ENCODE data around the gene HOXC9.

HOXC9 gene

DNA sequence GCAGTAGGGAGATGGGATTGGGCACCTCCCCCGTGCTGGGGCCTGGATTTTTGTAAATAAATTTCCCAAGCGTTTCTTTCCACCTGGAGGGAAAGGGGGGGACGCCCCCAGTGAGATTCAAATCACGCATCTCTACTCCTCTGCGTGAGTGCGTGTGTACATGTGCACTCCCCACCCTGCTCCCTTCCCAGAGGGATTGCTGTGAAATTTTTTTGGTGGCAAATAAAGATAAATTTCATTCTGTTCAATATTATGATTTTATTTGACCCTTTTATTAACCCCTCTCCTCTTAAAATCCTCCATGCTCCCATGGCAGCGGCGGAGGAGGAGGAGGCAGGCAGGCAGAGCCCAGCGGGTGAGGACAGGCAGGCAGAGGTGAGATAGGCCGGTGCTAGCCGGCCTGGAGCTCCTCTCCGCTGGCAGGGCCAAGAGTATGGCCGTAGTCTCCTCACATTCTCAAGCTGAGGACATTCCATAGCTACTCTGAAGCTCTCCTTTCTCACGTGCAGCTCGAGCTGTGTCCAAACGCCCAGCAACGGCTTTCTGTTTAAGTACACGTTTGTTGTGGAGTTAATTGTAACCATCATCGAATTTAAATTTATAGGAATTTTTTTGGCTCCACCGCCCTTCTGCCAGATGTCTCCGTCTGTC is 23.7 kb upstream of the HOXC9 start:
- DNase-seq (ENCODE audit: low read depth) = no peak

GRCh38 chr12:53976823-53977595 is 23.0 kb upstream of the HOXC9 start:
- DNase-seq (ENCODE audit: low read depth) = no peak

GRCh38 chr12:53977596-53978445 is 22.1 kb upstream of the HOXC9 start:
- no peak for DNase-seq (ENCODE audit: low read depth)

DNA sequence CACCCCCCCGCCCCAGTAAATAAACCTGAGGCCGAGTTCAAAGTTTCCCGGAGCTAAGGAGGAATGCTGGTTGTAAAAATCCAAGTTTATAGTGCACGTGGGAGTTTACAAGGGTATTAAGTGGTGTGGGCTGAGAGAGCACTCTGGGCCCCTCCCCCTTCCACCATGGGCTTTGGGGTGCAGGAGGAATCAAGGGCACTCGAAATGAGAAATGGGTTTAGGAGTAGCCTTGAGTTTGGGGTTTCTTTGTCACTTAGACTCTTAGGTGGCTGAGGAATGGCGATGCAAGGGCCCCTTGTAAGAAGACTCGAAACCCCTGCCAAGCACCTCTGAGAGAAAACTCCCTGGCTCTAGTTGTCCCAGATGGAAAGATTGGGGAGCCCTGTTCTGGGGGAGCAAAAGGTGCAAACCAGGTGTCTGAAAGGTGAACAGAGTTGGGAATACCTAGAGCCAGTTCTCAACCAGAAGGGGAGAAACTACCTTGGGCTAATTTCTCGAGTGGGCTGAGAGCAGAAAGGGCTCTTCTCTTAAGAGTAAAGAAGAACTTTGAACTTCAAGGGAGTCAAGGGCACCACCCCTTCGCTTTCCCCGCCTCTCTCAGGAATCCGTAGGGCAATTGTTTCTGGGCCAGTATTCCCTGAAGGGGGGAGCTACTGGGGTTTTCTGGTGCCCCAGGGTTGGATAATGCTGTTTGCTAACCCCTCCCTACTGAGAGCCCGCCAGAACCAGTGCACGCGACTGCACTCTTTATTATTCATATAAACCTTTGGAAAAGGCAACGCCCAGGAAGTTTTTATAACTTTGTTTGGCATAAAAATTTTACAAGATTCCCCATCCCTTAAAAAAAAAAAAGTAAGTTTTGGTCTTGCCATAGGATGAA is 21.2 kb upstream of the HOXC9 start:
- no peak for DNase-seq (ENCODE audit: low read depth)

- DNase-seq (ENCODE audit: low read depth) = no peak
These were observed 19.7 kb upstream of the HOXC9 start for GRCh38 chr12:53980104-53980801.

DNA sequence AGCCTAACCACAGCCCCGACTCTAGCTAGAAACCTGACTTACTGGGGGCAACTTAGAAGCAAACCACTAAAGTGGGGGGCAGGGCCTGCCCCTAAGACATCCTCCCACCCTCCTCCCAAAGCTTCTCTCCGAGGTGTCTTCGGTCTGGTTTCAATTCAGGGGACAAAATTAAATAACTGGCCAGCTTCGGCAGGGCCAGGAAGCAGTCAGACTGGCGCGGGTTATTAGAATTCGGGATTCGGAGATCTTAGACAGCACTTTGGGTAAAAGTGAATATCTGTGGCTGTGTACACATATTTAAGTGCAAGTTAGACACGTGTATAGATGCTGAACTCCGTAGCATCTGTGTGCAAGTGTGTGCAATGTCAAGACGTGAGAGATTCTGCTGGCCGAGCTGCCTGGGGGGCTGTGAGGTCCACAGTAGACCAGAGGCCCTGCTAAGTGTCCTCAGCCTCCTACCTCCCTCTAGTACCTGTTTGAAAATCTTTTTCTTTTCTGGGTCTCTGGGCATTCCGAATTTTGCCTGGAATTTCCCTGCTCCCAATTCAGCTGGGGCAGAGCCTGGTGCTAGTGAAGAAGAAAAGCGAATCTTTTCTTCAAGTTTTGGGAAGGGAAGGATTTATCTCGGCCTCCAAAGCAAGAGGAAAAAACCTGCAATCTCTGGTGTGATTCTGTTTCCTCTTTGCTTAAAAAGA is 19.0 kb upstream of the HOXC9 start:
- no peak for DNase-seq (ENCODE audit: low read depth)

GRCh38 chr12:53981634-53982565 is 18.1 kb upstream of the HOXC9 start:
- DNase-seq (ENCODE audit: low read depth) = no peak

GRCh38 chr12:53982648-53983567 is 17.1 kb upstream of the HOXC9 start:
- DNase-seq (ENCODE audit: low read depth) = no peak

DNA sequence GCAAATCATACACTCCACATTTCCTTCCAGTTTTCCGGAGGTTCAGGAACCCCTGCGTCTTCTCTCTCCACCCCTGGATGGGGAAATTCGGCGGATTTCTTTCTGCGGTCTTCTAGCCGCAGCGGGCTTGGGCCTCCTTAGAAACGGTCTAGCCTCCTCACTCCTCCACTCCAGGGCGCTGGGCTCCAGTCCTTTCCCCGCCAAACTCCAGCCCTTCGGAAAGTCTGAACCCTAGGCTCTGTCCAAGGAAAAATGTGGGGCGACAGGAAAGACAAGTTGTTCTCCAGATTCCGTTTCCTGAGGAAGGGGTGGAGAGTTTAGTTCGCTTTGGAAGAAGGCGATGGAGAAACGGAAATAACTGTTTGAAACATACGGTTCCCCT is 16.4 kb upstream of the HOXC9 start:
- no peak for DNase-seq (ENCODE audit: low read depth)

GRCh38 chr12:53983950-53984572 is 15.9 kb upstream of the HOXC9 start:
- no peak for DNase-seq (ENCODE audit: low read depth)

GRCh38 chr12:53984901-53985691 is 14.9 kb upstream of the HOXC9 start, which contains the start of gene HOXC10:
HOXC10 (plus strand) TSS chr12:53985146; CDS start chr12:53985260, 114 bp downstream.
- peak; percentile 51 for DNase-seq (ENCODE audit: low read depth)

DNA sequence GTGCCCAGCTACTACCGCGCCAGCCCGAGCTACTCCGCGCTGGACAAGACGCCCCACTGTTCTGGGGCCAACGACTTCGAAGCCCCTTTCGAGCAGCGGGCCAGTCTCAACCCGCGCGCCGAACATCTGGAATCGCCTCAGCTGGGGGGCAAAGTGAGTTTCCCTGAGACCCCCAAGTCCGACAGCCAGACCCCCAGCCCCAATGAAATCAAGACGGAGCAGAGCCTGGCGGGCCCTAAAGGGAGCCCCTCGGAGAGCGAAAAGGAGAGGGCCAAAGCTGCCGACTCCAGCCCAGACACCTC is 14.3 kb upstream of the HOXC9 start:
- no peak for DNase-seq (ENCODE audit: low read depth)

DNA sequence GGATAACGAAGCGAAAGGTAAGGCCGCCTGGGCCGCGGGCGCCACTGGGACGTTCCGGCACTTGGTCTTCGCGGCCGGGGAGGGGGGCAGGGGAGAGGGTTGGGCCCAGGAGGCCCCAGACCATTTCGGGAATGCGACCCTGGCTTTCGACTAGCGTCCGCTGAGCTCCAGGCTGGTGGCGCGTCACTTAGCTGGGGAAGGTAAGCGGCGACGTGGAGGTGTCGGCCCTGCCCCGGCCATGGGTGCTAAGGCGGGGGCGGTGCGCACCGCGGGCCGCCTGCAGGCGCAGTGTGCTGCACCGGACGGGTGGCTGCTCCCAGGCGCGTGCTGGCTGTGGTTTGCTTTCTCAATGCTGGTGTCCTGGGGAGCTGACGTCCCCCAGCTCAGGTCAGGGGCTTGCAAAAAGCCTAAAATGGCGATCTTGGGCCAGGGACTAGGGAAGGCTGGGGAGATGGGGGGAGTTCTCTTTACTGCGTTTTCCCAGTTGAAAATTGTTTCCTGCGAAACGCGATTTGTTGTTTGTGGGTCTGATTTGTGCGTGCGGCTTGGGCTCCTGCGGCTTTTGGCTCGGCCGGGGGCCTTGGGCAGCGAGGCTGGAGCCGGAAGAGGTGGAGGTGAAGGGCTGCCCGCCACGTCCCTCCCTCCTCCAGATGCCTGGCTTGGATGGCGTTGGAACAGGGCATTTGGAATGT is 13.8 kb upstream of the HOXC9 start:
- DNase-seq (ENCODE audit: low read depth) = no peak

GRCh38 chr12:53986686-53987483 is 13.1 kb upstream of the HOXC9 start:
- DNase-seq (ENCODE audit: low read depth) = no peak

DNA sequence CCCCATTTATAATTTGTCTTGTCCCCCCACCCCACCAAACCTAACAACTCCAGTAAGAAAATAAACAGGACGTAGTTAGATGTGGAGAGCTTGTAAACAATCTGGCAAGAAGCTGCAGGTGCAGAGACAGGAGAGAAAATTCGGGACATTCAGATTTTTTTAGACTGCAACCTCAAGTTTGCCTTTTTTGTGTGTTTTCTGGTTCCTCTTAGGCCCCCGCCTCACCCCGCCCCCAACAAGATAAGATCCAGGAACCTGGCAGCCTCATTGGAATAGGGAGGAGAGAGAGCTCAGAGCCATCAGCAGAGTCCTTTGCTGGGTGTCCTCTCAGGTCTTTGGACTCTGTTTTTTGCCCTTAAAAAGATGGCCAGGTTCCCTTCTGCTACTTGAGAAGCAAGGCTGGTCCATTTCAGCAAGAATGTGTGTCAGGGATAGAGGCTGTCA is 12.2 kb upstream of the HOXC9 start:
- DNase-seq (ENCODE audit: low read depth) = no peak

Measured in T follicular helper cell (primary cell).